Measurements from ENCODE around the gene CYREN.
"Not testable (repeated sequence)": the region's sequence is repeated elsewhere in the genome, so short reads cannot be mapped to it uniquely, and the experiment has no call there.

CYREN gene

GRCh38 chr7:135177028-135177696, 6.7 kb upstream of the CYREN start:
- DNase-seq (ENCODE audit: low spot score) = peak; percentile 89

DNA sequence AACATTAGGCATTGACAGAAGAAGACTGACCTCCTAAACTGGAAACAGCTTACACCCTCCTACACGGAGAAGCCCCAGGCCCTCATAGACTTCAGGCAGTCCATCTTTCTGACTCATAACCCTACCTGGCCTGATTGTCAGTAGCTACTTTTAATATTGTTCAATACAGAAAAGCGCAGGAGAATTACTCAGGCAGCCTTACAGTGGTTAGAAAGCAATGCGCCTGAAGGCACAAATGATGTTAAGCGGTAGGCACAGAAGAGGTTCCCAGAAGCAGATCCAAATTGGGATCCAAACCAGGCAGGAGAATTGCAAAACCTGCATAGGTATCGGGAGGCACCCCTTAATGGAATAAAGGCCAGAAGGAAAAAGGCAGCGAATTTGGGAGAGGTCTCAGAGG, 5.4 kb upstream of the CYREN start:
- no peak for DNase-seq (ENCODE audit: low spot score)

DNA sequence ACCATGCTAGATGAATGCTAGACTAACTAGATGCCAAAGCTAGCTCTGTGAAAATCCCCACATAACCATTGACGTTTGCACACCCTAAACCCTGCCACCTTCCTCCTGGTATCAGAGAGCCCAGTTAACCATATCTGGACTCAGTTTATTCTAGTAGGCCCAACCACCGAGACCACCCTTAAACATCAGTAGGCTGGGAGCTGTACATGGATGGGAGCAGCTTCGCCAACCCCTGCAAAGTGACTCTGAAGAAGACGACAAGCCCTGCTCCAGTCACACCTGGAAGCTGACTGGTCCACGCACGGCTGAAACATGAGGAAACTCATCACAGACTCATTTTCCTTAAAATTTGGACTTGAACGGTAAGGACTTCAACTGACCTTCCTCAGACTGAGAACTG, 4.4 kb upstream of the CYREN start:
- no peak for DNase-seq (ENCODE audit: low spot score)

- DNase-seq (ENCODE audit: low spot score) = not testable (repeated sequence)
Measured at GRCh38 chr7:135173916-135174315, 3.4 kb upstream of the CYREN start.

DNA sequence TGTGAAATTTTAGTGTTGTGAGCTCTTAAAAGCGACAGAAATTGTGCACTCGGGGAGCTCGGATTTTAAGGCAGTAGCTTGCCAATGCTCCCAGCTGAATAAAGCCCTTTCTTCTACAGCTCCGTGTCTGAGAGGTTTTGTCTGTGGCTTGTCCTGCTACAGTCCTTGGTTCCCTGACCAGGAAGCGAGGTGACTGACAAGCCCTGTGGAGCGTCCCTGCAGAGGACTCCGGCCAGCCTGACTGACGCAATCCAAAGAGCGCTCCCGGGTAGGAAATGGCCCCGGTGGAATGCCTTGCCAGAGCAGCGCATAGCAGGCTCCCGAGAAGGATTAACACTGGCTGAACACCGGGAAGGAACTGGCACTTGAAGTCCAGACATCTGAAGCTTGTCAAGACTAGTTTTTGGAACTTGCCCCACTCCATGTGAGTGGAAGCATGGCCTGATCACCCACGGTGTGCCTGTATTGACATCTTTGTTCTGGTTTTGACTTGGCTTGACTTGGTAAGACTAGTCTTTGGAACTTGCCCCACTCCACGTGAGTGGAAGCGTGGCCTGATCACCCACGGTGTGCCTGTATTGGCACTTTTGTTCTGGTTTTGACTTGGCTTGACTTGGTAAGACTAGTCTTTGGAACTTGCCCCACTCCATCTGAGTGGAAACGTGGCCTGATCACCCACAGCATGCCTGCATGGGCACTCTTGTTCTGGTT, 1.2 kb upstream of the CYREN start:
- DNase-seq (ENCODE audit: low spot score) = peak; percentile 89

- DNase-seq (ENCODE audit: low spot score) = not testable (repeated sequence)
Measured at GRCh38 chr7:135170998-135171481, 533 bp upstream of the CYREN start.

- no peak for DNase-seq (ENCODE audit: low spot score)
Measured at GRCh38 chr7:135169964-135170273, 588 bp downstream of the CYREN start.

GRCh38 chr7:135169141-135169963, 1.2 kb downstream of the CYREN start:
- DNase-seq (ENCODE audit: low spot score) = peak; percentile 86

DNA sequence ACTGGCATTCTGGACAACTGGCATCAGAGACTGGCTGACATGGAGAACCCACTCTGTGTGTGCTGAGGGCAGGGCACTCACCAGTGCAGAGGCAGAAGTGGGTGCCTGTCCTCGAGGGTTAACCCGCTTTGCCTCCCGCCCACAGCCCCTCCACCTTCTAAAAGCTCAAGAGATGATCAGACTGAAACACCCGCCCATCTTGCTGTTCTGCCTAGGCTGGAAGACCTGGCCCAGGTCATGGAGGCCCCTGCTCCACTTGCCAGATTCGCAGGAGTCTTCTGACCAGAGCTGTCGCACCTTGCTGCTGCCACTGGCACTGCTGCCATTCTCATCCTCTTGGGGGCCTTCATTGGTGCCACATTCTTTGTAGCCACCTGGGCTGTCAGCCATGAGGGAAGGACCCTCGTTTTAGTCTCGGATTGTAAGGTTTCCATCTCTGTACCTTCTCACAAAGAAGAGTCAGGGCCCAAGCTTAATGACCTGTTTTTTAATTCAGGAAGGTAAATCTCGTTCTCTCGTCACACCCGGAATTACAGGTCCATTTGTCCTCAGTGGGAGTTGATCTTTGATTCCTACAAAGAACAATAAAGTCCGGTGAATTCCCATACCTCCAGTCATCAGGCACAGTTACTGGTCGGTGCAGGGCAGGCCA, 1.9 kb downstream of the CYREN start:
- no peak for DNase-seq (ENCODE audit: low spot score)

- DNase-seq (ENCODE audit: low spot score) = peak; percentile 67
Measured at GRCh38 chr7:135168001-135168400, 2.5 kb downstream of the CYREN start.

DNA sequence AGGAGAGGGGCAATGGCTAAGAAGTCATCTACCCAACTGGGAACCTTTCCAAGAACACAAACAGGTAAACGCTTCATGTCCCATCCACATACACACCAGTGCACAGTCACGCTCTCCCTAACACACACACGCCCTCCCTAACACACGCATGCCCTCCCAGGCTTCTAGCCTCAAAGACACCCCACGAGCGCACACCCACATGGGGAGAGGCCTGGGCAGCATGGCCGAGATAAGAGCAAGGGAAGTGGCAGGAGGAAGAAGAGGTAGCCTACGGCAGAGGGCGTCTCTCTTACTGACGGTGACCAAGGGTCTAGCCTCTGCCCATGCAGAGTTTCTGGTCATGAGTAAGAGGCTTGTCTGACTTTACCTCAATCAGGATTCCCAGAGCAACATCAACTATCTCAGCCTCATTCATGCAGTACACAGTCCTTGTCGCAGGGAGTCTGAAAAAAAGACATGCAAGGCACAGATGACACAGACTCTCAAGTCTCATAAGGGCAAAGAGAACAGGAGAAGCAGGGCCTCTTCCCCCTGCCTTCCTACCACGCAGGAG, 3.1 kb downstream of the CYREN start:
- no peak for DNase-seq (ENCODE audit: low spot score)

- no peak for DNase-seq (ENCODE audit: low spot score)
Measured at GRCh38 chr7:135166338-135166990, 4.0 kb downstream of the CYREN start.

- DNase-seq (ENCODE audit: low spot score) = no peak
Measured at GRCh38 chr7:135165862-135166261, 4.6 kb downstream of the CYREN start.

- DNase-seq (ENCODE audit: low spot score) = no peak
Measured at GRCh38 chr7:135164357-135165061, 6.0 kb downstream of the CYREN start.

GRCh38 chr7:135162382-135163001, 8.0 kb downstream of the CYREN start:
- no peak for DNase-seq (ENCODE audit: low spot score)

DNA sequence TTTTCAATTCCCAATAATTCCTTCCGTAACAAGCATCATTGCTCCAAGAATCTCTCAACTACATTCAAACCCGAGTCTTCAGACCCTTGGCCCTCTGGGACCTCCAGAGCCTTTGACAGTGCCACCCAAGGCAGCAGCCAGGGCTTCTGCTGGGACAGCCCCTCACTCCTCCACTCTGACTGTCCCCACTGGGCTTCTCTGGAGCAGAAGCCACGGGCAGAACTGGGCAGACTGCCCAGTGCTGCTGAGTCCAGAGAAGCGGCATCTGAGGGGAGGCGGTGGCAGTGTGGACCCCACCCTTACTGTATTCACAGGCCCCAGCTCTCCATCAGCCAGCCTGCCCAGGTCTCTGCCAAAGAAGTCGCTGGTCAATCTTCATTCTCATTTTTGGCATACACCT, 8.8 kb downstream of the CYREN start:
- DNase-seq (ENCODE audit: low spot score) = no peak

GRCh38 chr7:135160858-135161653, 9.5 kb downstream of the CYREN start:
- DNase-seq (ENCODE audit: low spot score) = peak; percentile 58

- DNase-seq (ENCODE audit: low spot score) = peak; percentile 78
Measured at GRCh38 chr7:135160098-135160857, 10.2 kb downstream of the CYREN start.
